GM23338 (cell line): ENCODE measurements around the gene SRXN1.
"Not testable (repeated sequence)": the region's sequence is repeated elsewhere in the genome, so short reads cannot be mapped to it uniquely, and the experiment has no call there.

ENCODE experiments used
- POLR2AphosphoS5 ChIP-seq: IDR thresholded peaks from 2 replicates; pipeline ENCODE4 v1.6.1; 2016; ENCODE audit warnings: antibody characterized with exemption, low read depth
- TF ChIP-seq, protein P1 (sequence below), 2 experiments: fragments of 200-600 bp in 1 of 2; sonication (generic) in 1 of 2; conservative IDR thresholded peaks; 2 replicates each; pipeline versions ENCODE4 v1.5.1 to v1.6.1; 2016 to 2017; ENCODE audit warnings: antibody characterized with exemption in 2 of 2, low read depth in 2 of 2, mild to moderate bottlenecking in 2 of 2, moderate library complexity in 1 of 2
- TF ChIP-seq, protein P2 (sequence below): IDR thresholded peaks from one replicate; pipeline ENCODE4 v1.6.1; 2018; ENCODE audit warnings: antibody characterized with exemption; ENCODE audit not compliant: unreplicated experiment

DNA sequence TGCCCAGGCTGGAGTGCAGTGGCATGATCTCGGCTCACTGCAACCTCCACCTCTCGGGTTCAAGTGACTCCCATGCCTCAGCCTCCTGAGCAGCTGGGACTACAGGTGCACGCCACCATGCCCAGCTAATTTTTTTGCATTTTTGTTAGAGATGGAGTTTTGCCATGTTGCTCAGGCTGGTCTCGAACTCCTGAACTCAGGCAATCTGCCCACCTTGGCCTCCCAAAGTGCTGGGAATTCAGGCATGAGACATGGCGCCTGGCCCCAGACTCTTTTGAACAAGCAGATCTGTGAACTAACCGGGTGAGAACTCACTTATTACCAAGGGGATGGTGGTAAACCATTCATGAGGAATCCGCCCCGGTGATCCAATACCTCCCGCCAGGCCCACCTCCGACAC is 40.8 kb upstream of the SRXN1 start:
- TF ChIP-seq, protein P1, sequence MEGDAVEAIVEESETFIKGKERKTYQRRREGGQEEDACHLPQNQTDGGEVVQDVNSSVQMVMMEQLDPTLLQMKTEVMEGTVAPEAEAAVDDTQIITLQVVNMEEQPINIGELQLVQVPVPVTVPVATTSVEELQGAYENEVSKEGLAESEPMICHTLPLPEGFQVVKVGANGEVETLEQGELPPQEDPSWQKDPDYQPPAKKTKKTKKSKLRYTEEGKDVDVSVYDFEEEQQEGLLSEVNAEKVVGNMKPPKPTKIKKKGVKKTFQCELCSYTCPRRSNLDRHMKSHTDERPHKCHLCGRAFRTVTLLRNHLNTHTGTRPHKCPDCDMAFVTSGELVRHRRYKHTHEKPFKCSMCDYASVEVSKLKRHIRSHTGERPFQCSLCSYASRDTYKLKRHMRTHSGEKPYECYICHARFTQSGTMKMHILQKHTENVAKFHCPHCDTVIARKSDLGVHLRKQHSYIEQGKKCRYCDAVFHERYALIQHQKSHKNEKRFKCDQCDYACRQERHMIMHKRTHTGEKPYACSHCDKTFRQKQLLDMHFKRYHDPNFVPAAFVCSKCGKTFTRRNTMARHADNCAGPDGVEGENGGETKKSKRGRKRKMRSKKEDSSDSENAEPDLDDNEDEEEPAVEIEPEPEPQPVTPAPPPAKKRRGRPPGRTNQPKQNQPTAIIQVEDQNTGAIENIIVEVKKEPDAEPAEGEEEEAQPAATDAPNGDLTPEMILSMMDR (conservative IDR thresholded peaks at IDR 0.05; ENCODE audit: low read depth in 2 of 2), result not testable (repeated sequence)
- TF ChIP-seq, protein P2, sequence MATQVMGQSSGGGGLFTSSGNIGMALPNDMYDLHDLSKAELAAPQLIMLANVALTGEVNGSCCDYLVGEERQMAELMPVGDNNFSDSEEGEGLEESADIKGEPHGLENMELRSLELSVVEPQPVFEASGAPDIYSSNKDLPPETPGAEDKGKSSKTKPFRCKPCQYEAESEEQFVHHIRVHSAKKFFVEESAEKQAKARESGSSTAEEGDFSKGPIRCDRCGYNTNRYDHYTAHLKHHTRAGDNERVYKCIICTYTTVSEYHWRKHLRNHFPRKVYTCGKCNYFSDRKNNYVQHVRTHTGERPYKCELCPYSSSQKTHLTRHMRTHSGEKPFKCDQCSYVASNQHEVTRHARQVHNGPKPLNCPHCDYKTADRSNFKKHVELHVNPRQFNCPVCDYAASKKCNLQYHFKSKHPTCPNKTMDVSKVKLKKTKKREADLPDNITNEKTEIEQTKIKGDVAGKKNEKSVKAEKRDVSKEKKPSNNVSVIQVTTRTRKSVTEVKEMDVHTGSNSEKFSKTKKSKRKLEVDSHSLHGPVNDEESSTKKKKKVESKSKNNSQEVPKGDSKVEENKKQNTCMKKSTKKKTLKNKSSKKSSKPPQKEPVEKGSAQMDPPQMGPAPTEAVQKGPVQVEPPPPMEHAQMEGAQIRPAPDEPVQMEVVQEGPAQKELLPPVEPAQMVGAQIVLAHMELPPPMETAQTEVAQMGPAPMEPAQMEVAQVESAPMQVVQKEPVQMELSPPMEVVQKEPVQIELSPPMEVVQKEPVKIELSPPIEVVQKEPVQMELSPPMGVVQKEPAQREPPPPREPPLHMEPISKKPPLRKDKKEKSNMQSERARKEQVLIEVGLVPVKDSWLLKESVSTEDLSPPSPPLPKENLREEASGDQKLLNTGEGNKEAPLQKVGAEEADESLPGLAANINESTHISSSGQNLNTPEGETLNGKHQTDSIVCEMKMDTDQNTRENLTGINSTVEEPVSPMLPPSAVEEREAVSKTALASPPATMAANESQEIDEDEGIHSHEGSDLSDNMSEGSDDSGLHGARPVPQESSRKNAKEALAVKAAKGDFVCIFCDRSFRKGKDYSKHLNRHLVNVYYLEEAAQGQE, result not testable (repeated sequence)
- not testable (repeated sequence) for TF ChIP-seq POLR2AphosphoS5
